Neural cell (in vitro differentiated cells): ENCODE measurements around the gene ZCWPW2.

ENCODE experiments used
- EP300 ChIP-seq: fragments of 450-650 bp; conservative IDR thresholded peaks from 2 replicates; pipeline ENCODE4 v1.6.1; 2014; ENCODE audit warnings: antibody characterized with exemption, mild to moderate bottlenecking, moderate library complexity; ENCODE audit not compliant: poor library complexity, severe bottlenecking
- EZH2 ChIP-seq: fragments of 200-600, 300-800 bp; shearing (Covaris generic), sonication (generic); IDR thresholded peaks from 2 replicates; pipeline ENCODE4 v1.6.1; 2014; ENCODE audit warnings: antibody characterized with exemption, low read length, borderline replicate concordance, mild to moderate bottlenecking; ENCODE audit not compliant: insufficient read depth, poor library complexity, severe bottlenecking
- MXI1 ChIP-seq: fragments of 450-650 bp; conservative IDR thresholded peaks from 2 replicates; pipeline ENCODE4 v1.6.1; 2014; ENCODE audit warnings: antibody characterized with exemption, mild to moderate bottlenecking; ENCODE audit not compliant: poor library complexity, severe bottlenecking
- POLR2AphosphoS5 ChIP-seq: IDR thresholded peaks from 2 replicates; pipeline ENCODE4 v1.6.1; 2012
- TAF1 ChIP-seq: IDR thresholded peaks from 2 replicates; pipeline ENCODE4 v1.6.1; 2012; ENCODE audit warnings: low read depth
- TF ChIP-seq, protein P1 (sequence below): fragments of 450-650 bp; IDR thresholded peaks from 2 replicates; pipeline ENCODE4 v1.5.1; 2014; ENCODE audit warnings: antibody characterized with exemption, mild to moderate bottlenecking, moderate library complexity; ENCODE audit not compliant: poor library complexity, severe bottlenecking
- TF ChIP-seq, protein P2 (sequence below): IDR thresholded peaks from 2 replicates; pipeline ENCODE4 v1.6.1; 2012; ENCODE audit warnings: borderline replicate concordance

DNA sequence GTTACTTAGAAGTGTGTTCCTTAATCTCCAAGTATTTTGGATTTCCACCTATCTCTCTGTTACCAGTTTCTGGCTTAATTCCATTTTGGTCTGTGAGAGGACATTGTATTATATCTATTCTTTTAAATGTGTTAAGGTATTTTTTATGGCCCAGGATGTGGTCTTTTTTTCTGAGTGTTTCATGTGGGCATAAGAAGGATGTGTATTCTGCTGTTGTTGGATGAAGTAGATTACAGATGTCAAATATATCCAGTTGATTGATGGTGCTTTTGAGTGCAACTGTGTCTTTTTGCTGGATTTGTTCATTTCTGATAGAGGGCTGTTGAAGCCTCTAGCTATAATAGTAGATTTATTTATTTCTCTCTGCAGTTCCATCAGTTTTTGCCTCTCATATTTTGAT lies 136.6 kb downstream of the ZCWPW2 start:
- TF ChIP-seq EP300 (no peak), TAF1 (no peak), POLR2AphosphoS5 (no peak), MXI1 (no peak), EZH2 (no peak)
- TF ChIP-seq, protein P1, sequence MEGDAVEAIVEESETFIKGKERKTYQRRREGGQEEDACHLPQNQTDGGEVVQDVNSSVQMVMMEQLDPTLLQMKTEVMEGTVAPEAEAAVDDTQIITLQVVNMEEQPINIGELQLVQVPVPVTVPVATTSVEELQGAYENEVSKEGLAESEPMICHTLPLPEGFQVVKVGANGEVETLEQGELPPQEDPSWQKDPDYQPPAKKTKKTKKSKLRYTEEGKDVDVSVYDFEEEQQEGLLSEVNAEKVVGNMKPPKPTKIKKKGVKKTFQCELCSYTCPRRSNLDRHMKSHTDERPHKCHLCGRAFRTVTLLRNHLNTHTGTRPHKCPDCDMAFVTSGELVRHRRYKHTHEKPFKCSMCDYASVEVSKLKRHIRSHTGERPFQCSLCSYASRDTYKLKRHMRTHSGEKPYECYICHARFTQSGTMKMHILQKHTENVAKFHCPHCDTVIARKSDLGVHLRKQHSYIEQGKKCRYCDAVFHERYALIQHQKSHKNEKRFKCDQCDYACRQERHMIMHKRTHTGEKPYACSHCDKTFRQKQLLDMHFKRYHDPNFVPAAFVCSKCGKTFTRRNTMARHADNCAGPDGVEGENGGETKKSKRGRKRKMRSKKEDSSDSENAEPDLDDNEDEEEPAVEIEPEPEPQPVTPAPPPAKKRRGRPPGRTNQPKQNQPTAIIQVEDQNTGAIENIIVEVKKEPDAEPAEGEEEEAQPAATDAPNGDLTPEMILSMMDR: no peak
- TF ChIP-seq, protein P2, sequence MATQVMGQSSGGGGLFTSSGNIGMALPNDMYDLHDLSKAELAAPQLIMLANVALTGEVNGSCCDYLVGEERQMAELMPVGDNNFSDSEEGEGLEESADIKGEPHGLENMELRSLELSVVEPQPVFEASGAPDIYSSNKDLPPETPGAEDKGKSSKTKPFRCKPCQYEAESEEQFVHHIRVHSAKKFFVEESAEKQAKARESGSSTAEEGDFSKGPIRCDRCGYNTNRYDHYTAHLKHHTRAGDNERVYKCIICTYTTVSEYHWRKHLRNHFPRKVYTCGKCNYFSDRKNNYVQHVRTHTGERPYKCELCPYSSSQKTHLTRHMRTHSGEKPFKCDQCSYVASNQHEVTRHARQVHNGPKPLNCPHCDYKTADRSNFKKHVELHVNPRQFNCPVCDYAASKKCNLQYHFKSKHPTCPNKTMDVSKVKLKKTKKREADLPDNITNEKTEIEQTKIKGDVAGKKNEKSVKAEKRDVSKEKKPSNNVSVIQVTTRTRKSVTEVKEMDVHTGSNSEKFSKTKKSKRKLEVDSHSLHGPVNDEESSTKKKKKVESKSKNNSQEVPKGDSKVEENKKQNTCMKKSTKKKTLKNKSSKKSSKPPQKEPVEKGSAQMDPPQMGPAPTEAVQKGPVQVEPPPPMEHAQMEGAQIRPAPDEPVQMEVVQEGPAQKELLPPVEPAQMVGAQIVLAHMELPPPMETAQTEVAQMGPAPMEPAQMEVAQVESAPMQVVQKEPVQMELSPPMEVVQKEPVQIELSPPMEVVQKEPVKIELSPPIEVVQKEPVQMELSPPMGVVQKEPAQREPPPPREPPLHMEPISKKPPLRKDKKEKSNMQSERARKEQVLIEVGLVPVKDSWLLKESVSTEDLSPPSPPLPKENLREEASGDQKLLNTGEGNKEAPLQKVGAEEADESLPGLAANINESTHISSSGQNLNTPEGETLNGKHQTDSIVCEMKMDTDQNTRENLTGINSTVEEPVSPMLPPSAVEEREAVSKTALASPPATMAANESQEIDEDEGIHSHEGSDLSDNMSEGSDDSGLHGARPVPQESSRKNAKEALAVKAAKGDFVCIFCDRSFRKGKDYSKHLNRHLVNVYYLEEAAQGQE: no peak
